Peyer's patch (tissue), 4 donors: ENCODE data around the gene MED6.

Experiments used
- POLR2A ChIP-seq, 2 donors: fragments of 450-650 bp; IDR thresholded peaks; one replicate each; pipeline ENCODE4 v1.5.1; 2017; ENCODE audit warnings: antibody characterized with exemption in 2 of 2, mild to moderate bottlenecking in 2 of 2, moderate library complexity in 2 of 2
- TF ChIP-seq, protein P1 (sequence below), 6 experiments: fragments of 450-650 bp in 4 of 6; fragments of 200-600 bp in 2 of 6; sonication (generic) in 1 of 6; IDR thresholded peaks; one replicate each; pipeline ENCODE4 v1.5.1; 2017 to 2019; ENCODE audit warnings: antibody characterized with exemption in 6 of 6, mild to moderate bottlenecking in 3 of 6, moderate library complexity in 1 of 6

DNA sequence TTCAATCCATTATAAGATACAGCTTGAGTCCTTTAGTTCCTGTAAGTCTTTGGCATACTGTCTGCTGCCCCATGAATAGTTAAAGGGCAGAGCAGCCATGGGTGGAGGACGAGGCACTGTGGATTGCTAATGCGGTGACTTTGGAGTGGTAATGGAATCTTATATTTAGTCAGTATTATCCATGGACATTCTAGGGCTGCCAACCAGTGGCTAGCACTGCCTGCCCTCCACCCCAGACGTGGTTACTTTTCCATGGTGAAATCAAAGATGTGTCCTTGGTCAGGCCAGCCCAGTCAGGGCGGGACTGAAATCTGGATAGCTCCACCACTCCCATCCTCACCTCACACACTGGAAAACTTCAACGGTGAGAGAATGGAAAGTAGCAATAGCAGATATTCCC lies 43.5 kb upstream of the MED6 start:
- no peak for TF ChIP-seq POLR2A (IDR thresholded peaks at IDR 0.05)
- TF ChIP-seq, protein P1, sequence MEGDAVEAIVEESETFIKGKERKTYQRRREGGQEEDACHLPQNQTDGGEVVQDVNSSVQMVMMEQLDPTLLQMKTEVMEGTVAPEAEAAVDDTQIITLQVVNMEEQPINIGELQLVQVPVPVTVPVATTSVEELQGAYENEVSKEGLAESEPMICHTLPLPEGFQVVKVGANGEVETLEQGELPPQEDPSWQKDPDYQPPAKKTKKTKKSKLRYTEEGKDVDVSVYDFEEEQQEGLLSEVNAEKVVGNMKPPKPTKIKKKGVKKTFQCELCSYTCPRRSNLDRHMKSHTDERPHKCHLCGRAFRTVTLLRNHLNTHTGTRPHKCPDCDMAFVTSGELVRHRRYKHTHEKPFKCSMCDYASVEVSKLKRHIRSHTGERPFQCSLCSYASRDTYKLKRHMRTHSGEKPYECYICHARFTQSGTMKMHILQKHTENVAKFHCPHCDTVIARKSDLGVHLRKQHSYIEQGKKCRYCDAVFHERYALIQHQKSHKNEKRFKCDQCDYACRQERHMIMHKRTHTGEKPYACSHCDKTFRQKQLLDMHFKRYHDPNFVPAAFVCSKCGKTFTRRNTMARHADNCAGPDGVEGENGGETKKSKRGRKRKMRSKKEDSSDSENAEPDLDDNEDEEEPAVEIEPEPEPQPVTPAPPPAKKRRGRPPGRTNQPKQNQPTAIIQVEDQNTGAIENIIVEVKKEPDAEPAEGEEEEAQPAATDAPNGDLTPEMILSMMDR (IDR thresholded peaks at IDR 0.05): no peak
